Hippocampal formation (tissue), 2 donors: Measurements from ENCODE around the gene ANKRD6.
A peak's percentile ranks its signal among the peaks of the same experiment; 100 is the strongest.
"Not testable (repeated sequence)": the region's sequence is repeated elsewhere in the genome, so short reads cannot be mapped to it uniquely, and the experiment has no call there.

Experiments
- DNase-seq, 2 donors: peaks; one replicate each; lab custom pipeline; 2025; lab: John Stamatoyannopoulos, UW

The ANKRD6 gene

GRCh38 chr6:89602166-89602565 lies 169.2 kb downstream of the ANKRD6 start:
- no peak for DNase-seq

GRCh38 chr6:89604653-89605052 lies 171.7 kb downstream of the ANKRD6 start:
- DNase-seq = no peak

- DNase-seq = no peak
Observed at GRCh38 chr6:89605861-89606260, 172.9 kb downstream of the ANKRD6 start.

GRCh38 chr6:89610149-89610642 lies 177.2 kb downstream of the ANKRD6 start:
- no peak for DNase-seq

GRCh38 chr6:89611666-89612065 lies 178.7 kb downstream of the ANKRD6 start:
- DNase-seq = no peak

- DNase-seq = no peak
Observed at GRCh38 chr6:89612121-89612520, 179.2 kb downstream of the ANKRD6 start.

GRCh38 chr6:89613790-89614189 lies 180.8 kb downstream of the ANKRD6 start:
- no peak for DNase-seq

GRCh38 chr6:89615882-89616281 lies 182.9 kb downstream of the ANKRD6 start:
- no peak for DNase-seq

- no peak for DNase-seq
Observed at GRCh38 chr6:89616531-89616930, 183.6 kb downstream of the ANKRD6 start.

- no peak for DNase-seq
Observed at GRCh38 chr6:89618026-89618425, 185.1 kb downstream of the ANKRD6 start.

- DNase-seq = no peak
Observed at GRCh38 chr6:89619567-89619966, 186.6 kb downstream of the ANKRD6 start.

- no peak for DNase-seq
Observed at GRCh38 chr6:89623749-89624148, 190.8 kb downstream of the ANKRD6 start.

- peak in 1 of 2 donors; percentile 9 for DNase-seq
Observed at GRCh38 chr6:89630488-89630887, 197.5 kb downstream of the ANKRD6 start.

- DNase-seq = not testable (repeated sequence)
Observed at GRCh38 chr6:89636412-89636811, 203.5 kb downstream of the ANKRD6 start.

- no peak for DNase-seq
Observed at GRCh38 chr6:89637960-89638319, 205.0 kb downstream of the ANKRD6 start.

GRCh38 chr6:89638320-89639195 lies 205.6 kb downstream of the ANKRD6 start, which contains the start of gene LYRM2:
Gene LYRM2 (minus strand): TSS chr6:89638747. CDS start chr6:89638716, 31 bp downstream.
- DNase-seq = peak; percentile 90 to 92

- no peak for DNase-seq
Observed at GRCh38 chr6:89640804-89641203, 207.9 kb downstream of the ANKRD6 start.

GRCh38 chr6:89641581-89641980 lies 208.6 kb downstream of the ANKRD6 start:
- DNase-seq = not testable (repeated sequence)

GRCh38 chr6:89642956-89643355 lies 210.0 kb downstream of the ANKRD6 start:
- DNase-seq = peak in 1 of 2 donors; percentile 17

GRCh38 chr6:89643406-89643805 lies 210.5 kb downstream of the ANKRD6 start:
- DNase-seq = peak in 1 of 2 donors; percentile 5

GRCh38 chr6:89644864-89645263 lies 211.9 kb downstream of the ANKRD6 start:
- DNase-seq = no peak

GRCh38 chr6:89649682-89650081 lies 216.7 kb downstream of the ANKRD6 start:
- no peak for DNase-seq

GRCh38 chr6:89650579-89650978 lies 217.6 kb downstream of the ANKRD6 start:
- DNase-seq = no peak
